WERI-Rb-1 (cell line): ENCODE results near the gene ARMC9.

Experiments
- DNase-seq: peaks from one replicate; pipeline ENCODE4 v3.0.0-alpha.2; 2020
- H3K27ac ChIP-seq: fragments of 250-450 bp; sonication (Bioruptor Pico); 2 replicates; pipeline ENCODE4 v1.5.1; 2020; ENCODE audit warnings: mild to moderate bottlenecking, moderate library complexity
- H3K27me3 ChIP-seq: fragments of 250-450 bp; sonication (Bioruptor Pico); 2 replicates; pipeline ENCODE4 v1.5.1; 2021; ENCODE audit warnings: mild to moderate bottlenecking, low read depth, moderate library complexity; ENCODE audit not compliant: insufficient read depth, severe bottlenecking
- H3K36me3 ChIP-seq: fragments of 250-450 bp; sonication (Bioruptor Pico); 2 replicates; pipeline ENCODE4 v1.5.1; 2020; ENCODE audit warnings: mild to moderate bottlenecking, moderate library complexity
- H3K4me3 ChIP-seq: 2 replicates; pipeline ENCODE4 v1.5.1; 2011; ENCODE audit warnings: low read depth, mild to moderate bottlenecking, control low read depth, low read length
- H3K9me3 ChIP-seq: fragments of 250-450 bp; sonication (Bioruptor Pico); 2 replicates; pipeline ENCODE4 v1.5.1; 2021; ENCODE audit warnings: mild to moderate bottlenecking, moderate library complexity; ENCODE audit not compliant: severe bottlenecking
- TF ChIP-seq, protein P1 (sequence below): IDR thresholded peaks from 2 replicates; pipeline ENCODE4 v1.5.1; 2011; ENCODE audit warnings: low read depth, mild to moderate bottlenecking, control low read depth, inconsistent platforms, low read length

ARMC9 gene

DNA sequence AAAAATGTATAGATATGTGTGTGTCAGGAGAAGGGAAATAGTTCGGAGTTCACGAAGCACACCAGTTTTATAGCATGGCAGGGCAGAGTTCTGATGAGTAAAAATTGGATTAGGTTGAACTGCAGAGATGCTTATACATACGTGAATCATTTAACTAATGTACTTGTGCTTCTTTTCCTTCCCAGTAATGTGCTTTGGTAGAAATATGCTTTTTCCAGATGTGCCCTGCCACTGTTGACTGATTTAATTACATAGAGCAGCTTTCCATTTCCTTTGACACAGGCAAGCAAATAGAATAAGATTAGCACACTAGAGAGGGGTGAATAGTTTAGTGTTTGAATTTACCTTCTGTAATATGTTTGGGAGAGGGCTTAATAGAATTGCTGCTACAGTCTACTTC, 28.9 kb upstream of the ARMC9 start:
- TF ChIP-seq, protein P1, sequence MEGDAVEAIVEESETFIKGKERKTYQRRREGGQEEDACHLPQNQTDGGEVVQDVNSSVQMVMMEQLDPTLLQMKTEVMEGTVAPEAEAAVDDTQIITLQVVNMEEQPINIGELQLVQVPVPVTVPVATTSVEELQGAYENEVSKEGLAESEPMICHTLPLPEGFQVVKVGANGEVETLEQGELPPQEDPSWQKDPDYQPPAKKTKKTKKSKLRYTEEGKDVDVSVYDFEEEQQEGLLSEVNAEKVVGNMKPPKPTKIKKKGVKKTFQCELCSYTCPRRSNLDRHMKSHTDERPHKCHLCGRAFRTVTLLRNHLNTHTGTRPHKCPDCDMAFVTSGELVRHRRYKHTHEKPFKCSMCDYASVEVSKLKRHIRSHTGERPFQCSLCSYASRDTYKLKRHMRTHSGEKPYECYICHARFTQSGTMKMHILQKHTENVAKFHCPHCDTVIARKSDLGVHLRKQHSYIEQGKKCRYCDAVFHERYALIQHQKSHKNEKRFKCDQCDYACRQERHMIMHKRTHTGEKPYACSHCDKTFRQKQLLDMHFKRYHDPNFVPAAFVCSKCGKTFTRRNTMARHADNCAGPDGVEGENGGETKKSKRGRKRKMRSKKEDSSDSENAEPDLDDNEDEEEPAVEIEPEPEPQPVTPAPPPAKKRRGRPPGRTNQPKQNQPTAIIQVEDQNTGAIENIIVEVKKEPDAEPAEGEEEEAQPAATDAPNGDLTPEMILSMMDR, result no peak
- Histone ChIP-seq H3K9me3 (no peaks in the 10 kb centered on the region), H3K27me3 (no peaks in the 10 kb centered on the region), H3K4me3 (no peak overlapping the region), H3K27ac (no peak overlapping the region), H3K36me3 (peaks cover 40% of the 10 kb centered on the region)
- no peak for DNase-seq

DNA sequence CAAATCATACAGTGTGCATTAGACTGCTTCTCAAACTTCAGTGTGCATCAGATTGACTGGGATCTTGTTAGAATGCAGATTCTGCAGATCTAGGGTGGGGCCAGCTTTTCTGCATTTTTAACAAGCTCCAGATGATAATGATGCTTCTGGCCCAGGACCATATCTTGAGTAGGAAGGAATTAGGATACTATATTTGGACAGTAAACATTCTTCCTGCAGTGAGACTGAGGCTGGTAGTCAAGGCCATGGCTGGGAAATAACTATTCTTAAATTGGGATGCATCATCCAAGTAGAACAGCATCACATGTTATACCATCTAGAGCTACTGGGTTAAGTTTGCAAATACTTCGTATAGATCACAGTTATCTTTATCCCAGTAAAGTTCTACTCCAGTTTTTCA, 28.4 kb upstream of the ARMC9 start:
- H3K27ac ChIP-seq, result no peak overlapping the region
- TF ChIP-seq, protein P1, result no peak
- H3K9me3 ChIP-seq, result no peaks in the 10 kb centered on the region
- H3K36me3 ChIP-seq, result peaks cover 43% of the 10 kb centered on the region
- no peak overlapping the region for H3K4me3 ChIP-seq
- H3K27me3 ChIP-seq, result no peaks in the 10 kb centered on the region
- no peak for DNase-seq

DNA sequence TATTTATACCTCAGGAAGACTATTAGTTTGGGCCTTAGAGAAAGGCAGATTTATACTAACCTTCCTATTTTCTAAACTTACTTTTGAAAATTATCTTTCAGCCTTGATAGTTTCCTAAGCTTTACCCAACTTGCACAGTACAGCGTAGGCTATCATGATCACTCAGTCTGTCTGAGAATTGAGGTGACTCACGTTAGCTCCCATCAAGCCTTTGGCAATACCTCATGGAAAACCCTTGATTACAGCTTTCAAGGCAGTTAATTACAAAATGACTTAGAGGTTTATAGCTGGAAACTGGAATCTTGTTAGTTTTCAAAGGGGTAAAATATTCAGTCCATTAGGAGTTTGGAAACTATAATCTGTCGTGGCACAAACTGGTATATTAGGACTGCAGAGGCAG, 26.4 kb upstream of the ARMC9 start:
- DNase-seq, result no peak
- H3K36me3 ChIP-seq, result peaks cover 39% of the 10 kb centered on the region
- no peak overlapping the region for H3K27ac ChIP-seq
- no peak overlapping the region for H3K4me3 ChIP-seq
- TF ChIP-seq, protein P1, result no peak
- H3K9me3 ChIP-seq, result no peaks in the 10 kb centered on the region
- H3K27me3 ChIP-seq, result no peaks in the 10 kb centered on the region

DNA sequence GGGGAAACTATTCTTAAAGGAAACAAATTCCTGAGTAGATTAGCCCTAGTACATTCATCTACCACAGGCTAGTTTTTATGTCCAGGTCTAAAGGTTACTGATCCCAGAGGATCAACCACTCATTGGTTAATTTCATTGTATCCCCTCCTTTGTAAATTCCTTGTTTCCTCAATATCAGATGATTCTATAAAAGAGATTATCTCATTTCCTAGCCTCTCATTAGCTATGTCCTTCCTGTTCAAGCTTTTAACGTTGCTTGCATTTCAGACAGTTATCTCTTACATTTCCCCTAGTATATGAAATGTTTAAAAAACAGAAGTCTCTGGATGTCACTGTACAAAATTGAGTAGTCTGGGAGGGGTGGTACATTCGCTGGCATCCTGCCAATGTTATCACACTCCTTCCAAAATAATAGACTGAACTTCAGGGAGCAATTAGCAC, 24.2 kb upstream of the ARMC9 start:
- Histone ChIP-seq H3K27me3 (no peaks in the 10 kb centered on the region), H3K27ac (no peak overlapping the region), H3K36me3 (peaks cover 26% of the 10 kb centered on the region), H3K9me3 (no peaks in the 10 kb centered on the region), H3K4me3 (no peak overlapping the region)
- DNase-seq, result no peak
- TF ChIP-seq, protein P1, result no peak

DNA sequence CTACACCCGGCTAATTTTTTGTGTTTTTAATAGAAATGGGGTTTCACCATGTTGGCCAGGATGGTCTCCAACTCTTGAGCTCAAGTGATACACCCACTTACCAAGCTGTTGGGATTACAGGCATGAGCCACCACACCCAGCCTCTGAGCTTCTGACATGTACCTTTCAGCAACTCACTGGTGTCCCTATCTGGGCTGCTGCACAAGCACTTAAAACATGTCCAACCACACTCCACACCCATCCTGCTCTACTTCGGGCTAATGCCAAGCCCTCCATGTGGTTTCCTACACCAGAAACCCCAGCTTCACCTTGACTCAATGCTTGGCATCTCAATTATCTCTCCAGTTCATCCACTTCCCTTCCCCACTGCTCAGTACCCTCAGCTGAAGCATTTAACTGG, 22.4 kb upstream of the ARMC9 start:
- peaks cover 26% of the 10 kb centered on the region for H3K36me3 ChIP-seq
- no peak for DNase-seq
- H3K9me3 ChIP-seq, result no peaks in the 10 kb centered on the region
- TF ChIP-seq, protein P1, result no peak
- H3K4me3 ChIP-seq, result no peak overlapping the region
- no peak overlapping the region for H3K27ac ChIP-seq
- no peaks in the 10 kb centered on the region for H3K27me3 ChIP-seq
